ENCODE results near the gene ITIH4. TPM values are rescaled to one million over a fixed set of nuclear protein-coding genes. Genes with fewer than 3 reads are reported as not detected.

Gene ITIH4
- total and polyA plus RNA-seq, 2 of the 13 experiments (the other 11 are each of a cell fraction or from before 2014, with no cell fraction given), result 2.7 to 5.3 TPM

DNA sequence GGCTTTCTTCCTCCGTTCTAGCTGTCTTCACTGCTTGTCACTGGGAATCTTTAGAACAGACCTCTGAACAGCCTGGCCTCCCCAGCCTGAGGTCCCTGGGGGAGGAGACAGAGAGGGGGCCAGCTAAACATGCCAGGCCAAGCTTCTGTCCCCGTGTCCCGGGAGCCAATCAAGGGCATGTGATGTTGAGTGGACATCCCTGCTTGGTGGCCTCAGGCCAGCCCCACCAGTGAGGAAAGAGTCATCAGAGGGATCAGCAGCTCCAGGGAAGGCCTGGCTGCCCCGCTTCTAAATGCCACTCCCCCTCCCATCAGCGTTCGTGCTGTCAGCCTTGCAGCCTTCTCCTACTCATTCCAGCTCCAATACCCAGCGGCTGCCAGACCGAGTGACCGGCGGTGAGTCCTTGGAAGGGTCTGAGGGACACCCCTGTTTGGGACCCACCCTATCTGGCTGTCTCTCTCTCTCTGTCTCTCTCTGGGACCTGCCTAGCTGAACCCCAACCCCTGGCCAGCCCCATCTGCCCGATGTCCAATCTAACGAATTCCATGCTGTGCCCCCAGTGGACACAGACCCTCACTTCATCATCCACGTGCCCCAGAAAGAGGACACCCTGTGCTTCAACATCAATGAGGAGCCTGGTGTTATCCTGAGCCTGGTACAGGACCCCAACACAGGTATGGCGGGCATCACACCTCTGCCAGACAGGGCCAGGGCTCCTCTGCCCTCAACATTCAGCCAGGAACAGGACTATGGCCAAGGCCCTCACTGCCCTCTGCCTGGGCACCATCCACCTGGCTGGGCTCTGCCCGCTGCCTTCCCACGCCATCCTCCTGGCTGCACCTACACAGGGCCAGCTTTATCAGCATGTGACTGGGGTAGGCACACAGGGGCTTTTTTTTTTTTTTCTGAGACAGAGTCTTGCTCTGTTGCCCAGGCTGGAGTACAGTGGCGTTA lies 42.5 kb downstream of the ITIH4 start (continued):
- TF ChIP-seq, protein P1, sequence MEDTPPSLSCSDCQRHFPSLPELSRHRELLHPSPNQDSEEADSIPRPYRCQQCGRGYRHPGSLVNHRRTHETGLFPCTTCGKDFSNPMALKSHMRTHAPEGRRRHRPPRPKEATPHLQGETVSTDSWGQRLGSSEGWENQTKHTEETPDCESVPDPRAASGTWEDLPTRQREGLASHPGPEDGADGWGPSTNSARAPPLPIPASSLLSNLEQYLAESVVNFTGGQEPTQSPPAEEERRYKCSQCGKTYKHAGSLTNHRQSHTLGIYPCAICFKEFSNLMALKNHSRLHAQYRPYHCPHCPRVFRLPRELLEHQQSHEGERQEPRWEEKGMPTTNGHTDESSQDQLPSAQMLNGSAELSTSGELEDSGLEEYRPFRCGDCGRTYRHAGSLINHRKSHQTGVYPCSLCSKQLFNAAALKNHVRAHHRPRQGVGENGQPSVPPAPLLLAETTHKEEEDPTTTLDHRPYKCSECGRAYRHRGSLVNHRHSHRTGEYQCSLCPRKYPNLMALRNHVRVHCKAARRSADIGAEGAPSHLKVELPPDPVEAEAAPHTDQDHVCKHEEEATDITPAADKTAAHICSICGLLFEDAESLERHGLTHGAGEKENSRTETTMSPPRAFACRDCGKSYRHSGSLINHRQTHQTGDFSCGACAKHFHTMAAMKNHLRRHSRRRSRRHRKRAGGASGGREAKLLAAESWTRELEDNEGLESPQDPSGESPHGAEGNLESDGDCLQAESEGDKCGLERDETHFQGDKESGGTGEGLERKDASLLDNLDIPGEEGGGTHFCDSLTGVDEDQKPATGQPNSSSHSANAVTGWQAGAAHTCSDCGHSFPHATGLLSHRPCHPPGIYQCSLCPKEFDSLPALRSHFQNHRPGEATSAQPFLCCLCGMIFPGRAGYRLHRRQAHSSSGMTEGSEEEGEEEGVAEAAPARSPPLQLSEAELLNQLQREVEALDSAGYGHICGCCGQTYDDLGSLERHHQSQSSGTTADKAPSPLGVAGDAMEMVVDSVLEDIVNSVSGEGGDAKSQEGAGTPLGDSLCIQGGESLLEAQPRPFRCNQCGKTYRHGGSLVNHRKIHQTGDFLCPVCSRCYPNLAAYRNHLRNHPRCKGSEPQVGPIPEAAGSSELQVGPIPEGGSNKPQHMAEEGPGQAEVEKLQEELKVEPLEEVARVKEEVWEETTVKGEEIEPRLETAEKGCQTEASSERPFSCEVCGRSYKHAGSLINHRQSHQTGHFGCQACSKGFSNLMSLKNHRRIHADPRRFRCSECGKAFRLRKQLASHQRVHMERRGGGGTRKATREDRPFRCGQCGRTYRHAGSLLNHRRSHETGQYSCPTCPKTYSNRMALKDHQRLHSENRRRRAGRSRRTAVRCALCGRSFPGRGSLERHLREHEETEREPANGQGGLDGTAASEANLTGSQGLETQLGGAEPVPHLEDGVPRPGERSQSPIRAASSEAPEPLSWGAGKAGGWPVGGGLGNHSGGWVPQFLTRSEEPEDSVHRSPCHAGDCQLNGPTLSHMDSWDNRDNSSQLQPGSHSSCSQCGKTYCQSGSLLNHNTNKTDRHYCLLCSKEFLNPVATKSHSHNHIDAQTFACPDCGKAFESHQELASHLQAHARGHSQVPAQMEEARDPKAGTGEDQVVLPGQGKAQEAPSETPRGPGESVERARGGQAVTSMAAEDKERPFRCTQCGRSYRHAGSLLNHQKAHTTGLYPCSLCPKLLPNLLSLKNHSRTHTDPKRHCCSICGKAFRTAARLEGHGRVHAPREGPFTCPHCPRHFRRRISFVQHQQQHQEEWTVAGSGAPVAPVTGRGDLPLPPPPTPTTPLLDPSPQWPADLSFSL (CRISPR knock-in tag; IDR thresholded peaks at IDR 0.05), result no peak
- no peak for TF ChIP-seq FOXM1 (CRISPR knock-in tag; IDR thresholded peaks at IDR 0.05)
- no peak for TF ChIP-seq ZNF224 (CRISPR knock-in tag; IDR thresholded peaks at IDR 0.05)
- TF ChIP-seq NFE2L2 (IDR thresholded peaks at IDR 0.05; ENCODE audit: low read length), result no peak
- TF ChIP-seq, protein P2, sequence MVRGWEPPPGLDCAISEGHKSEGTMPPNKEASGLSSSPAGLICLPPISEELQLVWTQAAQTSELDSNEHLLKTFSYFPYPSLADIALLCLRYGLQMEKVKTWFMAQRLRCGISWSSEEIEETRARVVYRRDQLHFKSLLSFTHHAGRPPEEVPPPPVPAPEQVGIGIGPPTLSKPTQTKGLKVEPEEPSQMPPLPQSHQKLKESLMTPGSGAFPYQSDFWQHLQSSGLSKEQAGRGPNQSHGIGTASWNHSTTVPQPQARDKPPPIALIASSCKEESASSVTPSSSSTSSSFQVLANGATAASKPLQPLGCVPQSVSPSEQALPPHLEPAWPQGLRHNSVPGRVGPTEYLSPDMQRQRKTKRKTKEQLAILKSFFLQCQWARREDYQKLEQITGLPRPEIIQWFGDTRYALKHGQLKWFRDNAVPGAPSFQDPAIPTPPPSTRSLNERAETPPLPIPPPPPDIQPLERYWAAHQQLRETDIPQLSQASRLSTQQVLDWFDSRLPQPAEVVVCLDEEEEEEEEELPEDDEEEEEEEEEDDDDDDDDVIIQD (CRISPR knock-in tag; IDR thresholded peaks at IDR 0.05; ENCODE audit: low read depth), result no peak
- no peak for TF ChIP-seq ATM (IDR thresholded peaks at IDR 0.05; ENCODE audit: borderline replicate concordance)
- no peak for TF ChIP-seq JUNB (CRISPR knock-in tag; IDR thresholded peaks at IDR 0.05; ENCODE audit: borderline replicate concordance)
- no peak; the same call in 1 of the 2 replicates for TF ChIP-seq YEATS4 (CRISPR knock-in tag; IDR thresholded peaks at IDR 0.05; ENCODE audit: borderline replicate concordance)
- TF ChIP-seq RBM22 (optimal IDR thresholded peaks at IDR 0.05; ENCODE audit: low read length), result no peak
- TF ChIP-seq, protein P3, sequence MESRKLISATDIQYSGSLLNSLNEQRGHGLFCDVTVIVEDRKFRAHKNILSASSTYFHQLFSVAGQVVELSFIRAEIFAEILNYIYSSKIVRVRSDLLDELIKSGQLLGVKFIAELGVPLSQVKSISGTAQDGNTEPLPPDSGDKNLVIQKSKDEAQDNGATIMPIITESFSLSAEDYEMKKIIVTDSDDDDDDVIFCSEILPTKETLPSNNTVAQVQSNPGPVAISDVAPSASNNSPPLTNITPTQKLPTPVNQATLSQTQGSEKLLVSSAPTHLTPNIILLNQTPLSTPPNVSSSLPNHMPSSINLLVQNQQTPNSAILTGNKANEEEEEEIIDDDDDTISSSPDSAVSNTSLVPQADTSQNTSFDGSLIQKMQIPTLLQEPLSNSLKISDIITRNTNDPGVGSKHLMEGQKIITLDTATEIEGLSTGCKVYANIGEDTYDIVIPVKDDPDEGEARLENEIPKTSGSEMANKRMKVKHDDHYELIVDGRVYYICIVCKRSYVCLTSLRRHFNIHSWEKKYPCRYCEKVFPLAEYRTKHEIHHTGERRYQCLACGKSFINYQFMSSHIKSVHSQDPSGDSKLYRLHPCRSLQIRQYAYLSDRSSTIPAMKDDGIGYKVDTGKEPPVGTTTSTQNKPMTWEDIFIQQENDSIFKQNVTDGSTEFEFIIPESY (CRISPR knock-in tag; IDR thresholded peaks at IDR 0.05), result no peak
- TF ChIP-seq XRCC5 (optimal IDR thresholded peaks at IDR 0.05; ENCODE audit: low read length), result peak; percentile 18
- no peak for TF ChIP-seq ZNF558 (CRISPR knock-in tag; IDR thresholded peaks at IDR 0.05; ENCODE audit: borderline replicate concordance)
- TF ChIP-seq HCFC1 (IDR thresholded peaks at IDR 0.05; ENCODE audit: low read depth, low read length), result no peak
- TF ChIP-seq, protein P4, sequence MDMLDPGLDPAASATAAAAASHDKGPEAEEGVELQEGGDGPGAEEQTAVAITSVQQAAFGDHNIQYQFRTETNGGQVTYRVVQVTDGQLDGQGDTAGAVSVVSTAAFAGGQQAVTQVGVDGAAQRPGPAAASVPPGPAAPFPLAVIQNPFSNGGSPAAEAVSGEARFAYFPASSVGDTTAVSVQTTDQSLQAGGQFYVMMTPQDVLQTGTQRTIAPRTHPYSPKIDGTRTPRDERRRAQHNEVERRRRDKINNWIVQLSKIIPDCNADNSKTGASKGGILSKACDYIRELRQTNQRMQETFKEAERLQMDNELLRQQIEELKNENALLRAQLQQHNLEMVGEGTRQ (IDR thresholded peaks at IDR 0.05; ENCODE audit: low read depth, low read length), result no peak
- TF ChIP-seq, protein P4 (CRISPR knock-in tag; IDR thresholded peaks at IDR 0.05; ENCODE audit: borderline replicate concordance), result no peak
- TF ChIP-seq RNF2 (conservative IDR thresholded peaks at IDR 0.05; ENCODE audit: low read depth), result no peak

Measured in HepG2 (cell line).